Measurements from ENCODE around the gene TMEM212. TPM values are rescaled to one million over a fixed set of nuclear protein-coding genes. Genes with fewer than 3 reads are reported as not detected.

Gene TMEM212
- total and polyA plus RNA-seq, 2 of the 13 experiments (the other 11 are each of a cell fraction or from before 2014, with no cell fraction given), result not detected

- no peak for TF ChIP-seq REXO4 (CRISPR knock-in tag; IDR thresholded peaks at IDR 0.05; ENCODE audit: borderline replicate concordance)
- TF ChIP-seq BRD4 (CRISPR knock-in tag; IDR thresholded peaks at IDR 0.05), result 0 out of 2 replicates have a peak, but pooled peaks have one; percentile 44
- peak; percentile 46; the same call in 1 of the 2 replicates for TF ChIP-seq PITX1 (CRISPR knock-in tag; IDR thresholded peaks at IDR 0.05)
- no peak for TF ChIP-seq YEATS4 (CRISPR knock-in tag; IDR thresholded peaks at IDR 0.05; ENCODE audit: borderline replicate concordance)
- TF ChIP-seq ZNF720 (CRISPR knock-in tag; IDR thresholded peaks at IDR 0.05), result no peak
- no peak for TF ChIP-seq TGIF2 (CRISPR knock-in tag; IDR thresholded peaks at IDR 0.05)
- TF ChIP-seq ADNP (CRISPR knock-in tag; IDR thresholded peaks at IDR 0.05), result 0 out of 2 replicates have a peak, but pooled peaks have one; percentile 56
- TF ChIP-seq MEIS2 (CRISPR knock-in tag; IDR thresholded peaks at IDR 0.05), result no peak
- TF ChIP-seq SNAI1 (CRISPR knock-in tag; IDR thresholded peaks at IDR 0.05; ENCODE audit: borderline replicate concordance), result peak; percentile 49; the same call in 1 of the 2 replicates
- TF ChIP-seq HDAC2 (CRISPR knock-in tag; IDR thresholded peaks at IDR 0.05), result peak; percentile 52; the same call in 1 of the 2 replicates
- no peak for TF ChIP-seq ZSCAN12 (CRISPR knock-in tag; IDR thresholded peaks at IDR 0.05)
- TF ChIP-seq TERF1 (CRISPR knock-in tag; IDR thresholded peaks at IDR 0.05), result no peak
- no peak for TF ChIP-seq PTBP1 (IDR thresholded peaks at IDR 0.05; ENCODE audit: low read depth, low read length, poor library complexity, severe bottlenecking)
- no peak for TF ChIP-seq THAP8 (CRISPR knock-in tag; IDR thresholded peaks at IDR 0.05; ENCODE audit: borderline replicate concordance)
- TF ChIP-seq ZNF816 (CRISPR knock-in tag; IDR thresholded peaks at IDR 0.05; ENCODE audit: borderline replicate concordance), result no peak
- TF ChIP-seq ZNF644 (CRISPR knock-in tag; IDR thresholded peaks at IDR 0.05; ENCODE audit: low read depth), result no peak
- no peak for TF ChIP-seq GFI1 (CRISPR knock-in tag; IDR thresholded peaks at IDR 0.05; ENCODE audit: borderline replicate concordance)
- TF ChIP-seq ZFAT (CRISPR knock-in tag; conservative IDR thresholded peaks at IDR 0.05), result no peak
- TF ChIP-seq ZHX2 (IDR thresholded peaks at IDR 0.05; ENCODE audit: low read depth), result no peak
- no peak for TF ChIP-seq ZHX2 (CRISPR knock-in tag; IDR thresholded peaks at IDR 0.05; ENCODE audit: borderline replicate concordance)
- no peak for TF ChIP-seq NFATC3 (CRISPR knock-in tag; IDR thresholded peaks at IDR 0.05)
- no peak for TF ChIP-seq E2F2 (CRISPR knock-in tag; IDR thresholded peaks at IDR 0.05; ENCODE audit: borderline replicate concordance)
Observed at GRCh38 chr3:171839270-171839669, 3.9 kb upstream of the TMEM212 start (continued).

Measured in HepG2 (cell line).